LNCAP (cell line): ENCODE data around the gene SKAP1.

Experiments
- CTCF ChIP-seq: fragments of 450-650 bp; IDR thresholded peaks from 2 replicates; pipeline ENCODE4 v1.5.1; 2017; ENCODE audit warnings: mild to moderate bottlenecking

SKAP1 gene

DNA sequence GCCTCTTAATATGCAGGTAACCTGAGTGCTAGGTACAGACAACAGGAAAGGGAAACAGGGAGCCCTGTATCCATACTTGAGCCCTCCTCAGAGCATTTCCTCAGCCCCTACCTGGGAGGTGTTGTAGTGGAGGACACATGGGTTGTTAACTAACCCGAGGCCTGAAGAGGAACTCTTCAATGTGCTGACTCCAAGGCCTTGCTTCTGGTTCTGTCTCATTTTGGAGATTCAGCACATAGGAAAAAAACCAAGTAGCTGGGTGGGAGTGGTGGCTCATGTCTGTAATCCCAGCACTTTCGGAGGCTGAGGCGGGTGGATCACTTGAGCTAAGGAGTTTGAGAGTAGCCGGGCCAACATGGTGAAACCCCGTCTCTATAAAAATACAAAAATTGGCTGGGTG, 297.6 kb downstream of the SKAP1 start:
- TF ChIP-seq CTCF, result no peak

DNA sequence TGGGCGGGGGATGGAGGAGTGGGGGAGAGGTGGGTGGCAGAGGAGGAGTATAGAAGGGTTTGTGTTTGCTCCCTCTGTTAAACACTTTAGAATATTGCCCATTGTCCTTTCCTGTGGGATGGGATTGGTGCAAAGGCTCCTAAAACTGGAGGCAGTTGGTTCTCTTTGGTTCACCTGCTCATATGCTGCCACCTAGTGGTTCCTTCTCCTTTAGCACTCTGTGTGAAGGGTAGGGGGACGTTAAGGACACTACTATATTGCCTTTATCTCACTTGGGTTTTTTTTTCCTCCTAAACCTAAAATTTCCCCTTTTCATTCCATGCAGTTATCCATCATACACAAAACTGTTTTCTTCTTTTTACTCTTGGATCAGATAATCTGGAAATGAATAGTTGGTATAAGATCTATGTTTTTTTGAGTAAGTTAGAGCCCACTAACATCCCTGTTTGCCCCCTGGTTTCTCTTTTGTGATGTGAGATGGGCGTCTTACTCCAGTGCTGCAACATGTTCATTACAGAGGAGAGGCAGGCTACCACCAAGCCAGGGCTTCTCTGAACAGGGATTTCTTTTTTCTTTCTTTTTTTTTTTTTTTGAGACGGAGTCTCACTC, 298.7 kb downstream of the SKAP1 start:
- peak; percentile 90 for TF ChIP-seq CTCF

- TF ChIP-seq CTCF, result no peak
Observed at GRCh38 chr17:48129981-48130380, 300.0 kb downstream of the SKAP1 start.

DNA sequence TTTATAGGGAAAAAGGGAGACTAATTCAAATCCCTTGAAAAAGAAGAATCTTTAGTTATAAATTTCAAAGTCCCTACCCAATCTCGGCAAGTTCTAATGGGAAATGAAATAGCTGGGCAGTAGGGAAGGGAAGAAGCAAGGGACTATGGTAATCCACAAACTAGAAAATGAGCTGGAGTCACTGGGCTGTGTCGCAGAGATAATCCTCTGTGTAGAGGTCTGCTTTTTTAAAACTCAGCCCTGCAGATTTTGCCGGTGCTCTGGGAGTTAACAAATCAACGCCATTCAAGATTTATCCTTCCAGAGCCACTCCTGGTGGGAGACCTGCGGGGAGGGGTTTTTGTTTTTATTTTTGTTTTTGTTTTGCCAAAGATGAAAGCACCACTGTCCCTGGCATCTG, 301.6 kb downstream of the SKAP1 start:
- no peak for TF ChIP-seq CTCF

DNA sequence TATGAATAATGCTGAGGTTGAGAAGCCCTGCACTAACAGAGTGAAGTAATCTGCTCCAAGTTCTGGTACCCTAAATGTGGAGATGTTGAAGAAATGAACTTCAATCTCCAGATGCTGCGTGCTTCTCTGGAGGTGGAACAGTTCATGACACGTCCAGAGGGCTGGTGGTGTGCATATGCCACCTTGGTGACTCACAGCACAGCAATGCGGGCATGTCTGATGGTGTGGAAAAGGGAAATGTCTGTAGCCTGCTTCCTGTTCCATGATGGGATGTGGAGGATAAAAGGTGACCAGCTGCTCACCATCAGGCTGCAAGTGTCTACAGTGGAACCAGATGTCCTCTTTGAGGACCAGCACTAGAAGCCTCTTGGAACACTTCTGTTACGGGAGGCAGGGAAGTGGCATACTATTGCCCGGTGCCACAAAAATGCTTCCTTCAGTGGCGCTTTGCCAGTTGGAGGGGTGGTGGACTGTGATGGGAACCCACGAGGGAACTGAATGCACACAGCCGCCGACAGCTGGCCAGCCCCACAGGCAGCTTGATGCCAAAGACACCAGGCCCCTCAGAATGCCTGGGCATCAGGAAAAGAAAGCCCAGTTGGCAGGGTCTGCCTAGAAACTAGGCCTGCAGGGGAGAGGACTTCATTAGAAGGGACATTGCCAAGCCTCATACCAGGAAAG, 302.5 kb downstream of the SKAP1 start:
- no peak for TF ChIP-seq CTCF

- TF ChIP-seq CTCF, result no peak
Observed at GRCh38 chr17:48126532-48126850, 303.5 kb downstream of the SKAP1 start.

DNA sequence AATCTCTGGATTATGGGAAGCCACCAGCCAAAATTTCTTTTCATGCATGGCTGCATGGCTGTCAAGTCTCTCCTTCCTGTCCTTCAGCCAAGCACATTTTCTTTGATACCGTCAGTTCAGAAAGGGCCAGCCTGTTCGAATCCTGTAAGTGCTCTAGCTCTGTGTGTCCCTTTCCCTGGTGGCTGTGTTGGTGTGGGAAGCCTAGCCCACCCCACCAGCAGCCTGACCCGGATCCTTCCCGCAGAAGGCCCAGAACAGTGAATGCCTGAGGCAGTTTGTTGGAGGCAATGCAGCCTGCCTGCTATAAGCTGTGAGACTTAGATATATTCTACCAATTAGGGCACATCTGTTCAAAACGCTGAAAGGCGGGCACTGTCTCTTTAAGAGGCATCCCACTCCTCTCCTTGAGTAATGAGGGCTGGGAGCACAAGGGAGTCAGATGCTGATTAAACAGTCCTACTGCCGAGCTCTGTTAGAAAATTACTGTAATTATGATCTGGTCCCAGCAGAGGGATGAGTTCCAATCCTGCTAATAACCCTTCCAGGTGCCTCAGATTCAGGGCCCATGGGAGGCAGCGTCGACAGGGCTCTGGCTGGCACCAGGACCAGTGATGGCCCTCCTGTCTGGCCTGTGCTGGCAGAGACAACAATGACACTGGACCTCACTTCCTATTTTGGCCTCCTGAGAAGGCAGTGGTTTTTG, 304.0 kb downstream of the SKAP1 start:
- TF ChIP-seq CTCF, result no peak
